Measurements from ENCODE around the gene PIH1D1.

Gene PIH1D1

DNA sequence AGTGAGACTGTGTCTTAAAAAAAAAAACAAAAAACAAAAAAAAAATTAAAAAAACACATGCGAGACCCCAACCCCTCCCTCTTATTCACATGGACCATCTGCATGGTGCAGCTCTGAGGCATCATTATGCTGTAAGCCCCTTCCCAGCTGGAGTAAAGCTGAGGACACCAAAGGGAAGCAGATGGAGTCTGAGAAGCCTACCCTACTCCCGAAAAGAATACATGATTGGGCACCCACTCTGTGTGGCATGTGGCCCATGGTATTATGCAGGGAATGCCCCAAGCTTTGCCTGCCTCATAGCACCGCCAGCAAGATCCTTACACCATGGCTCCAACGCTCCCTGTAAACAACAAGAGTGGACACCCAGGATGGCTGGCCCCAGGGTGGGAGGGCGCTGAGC, 33.1 kb downstream of the PIH1D1 start:
- no peak for TF ChIP-seq POLR2A (IDR thresholded peaks at IDR 0.05; ENCODE audit: low read depth, low read length)
- FAIRE-seq, result no peak
- no peak for DNase-seq (ENCODE audit: insufficient read length, low spot score)

DNA sequence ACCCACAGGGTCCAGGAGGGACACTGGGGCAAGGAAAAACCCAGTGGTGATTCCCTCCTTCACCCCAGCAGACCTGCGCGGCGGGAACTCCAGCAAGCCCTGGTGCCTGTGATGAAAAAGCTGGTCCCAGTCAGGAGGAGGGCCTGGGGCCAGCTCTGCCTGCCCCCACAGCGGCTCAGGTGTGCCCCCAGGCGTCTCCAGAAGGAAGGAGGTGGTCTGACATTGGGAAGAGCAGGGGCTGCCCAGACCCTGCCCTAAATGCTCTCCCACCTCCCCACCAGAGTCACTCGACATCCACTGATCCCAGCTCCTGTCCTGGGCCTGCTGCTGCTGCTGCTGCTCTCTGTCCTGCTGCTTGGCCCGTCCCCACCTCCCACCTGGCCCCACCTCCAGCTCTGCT, 34.5 kb downstream of the PIH1D1 start:
- FAIRE-seq (no peak), DNase-seq (ENCODE audit: insufficient read length, low spot score) (no peak)
- TF ChIP-seq POLR2A (IDR thresholded peaks at IDR 0.05; ENCODE audit: low read depth, low read length), result no peak

DNA sequence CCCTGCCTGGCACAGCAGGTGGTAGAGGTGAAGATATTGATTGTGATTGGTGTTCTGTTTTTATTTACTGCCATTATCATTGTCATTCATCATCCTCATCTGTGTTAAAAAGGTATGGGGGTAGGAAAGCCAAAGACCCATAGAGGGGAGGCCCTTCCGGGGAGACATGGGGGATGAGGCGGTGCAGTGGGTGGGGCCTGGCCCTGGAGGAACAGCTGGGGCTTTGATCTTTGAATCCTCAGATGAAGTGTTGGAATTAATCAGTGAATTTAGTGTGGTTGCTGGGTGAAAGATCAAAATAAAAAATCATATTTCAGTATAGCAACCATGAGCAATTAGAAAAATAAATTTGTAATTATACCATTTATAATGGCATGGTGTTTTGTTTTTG, 35.8 kb downstream of the PIH1D1 start:
- TF ChIP-seq POLR2A (IDR thresholded peaks at IDR 0.05; ENCODE audit: low read depth, low read length), result no peak
- DNase-seq (ENCODE audit: insufficient read length, low spot score), result no peak
- no peak for FAIRE-seq

DNA sequence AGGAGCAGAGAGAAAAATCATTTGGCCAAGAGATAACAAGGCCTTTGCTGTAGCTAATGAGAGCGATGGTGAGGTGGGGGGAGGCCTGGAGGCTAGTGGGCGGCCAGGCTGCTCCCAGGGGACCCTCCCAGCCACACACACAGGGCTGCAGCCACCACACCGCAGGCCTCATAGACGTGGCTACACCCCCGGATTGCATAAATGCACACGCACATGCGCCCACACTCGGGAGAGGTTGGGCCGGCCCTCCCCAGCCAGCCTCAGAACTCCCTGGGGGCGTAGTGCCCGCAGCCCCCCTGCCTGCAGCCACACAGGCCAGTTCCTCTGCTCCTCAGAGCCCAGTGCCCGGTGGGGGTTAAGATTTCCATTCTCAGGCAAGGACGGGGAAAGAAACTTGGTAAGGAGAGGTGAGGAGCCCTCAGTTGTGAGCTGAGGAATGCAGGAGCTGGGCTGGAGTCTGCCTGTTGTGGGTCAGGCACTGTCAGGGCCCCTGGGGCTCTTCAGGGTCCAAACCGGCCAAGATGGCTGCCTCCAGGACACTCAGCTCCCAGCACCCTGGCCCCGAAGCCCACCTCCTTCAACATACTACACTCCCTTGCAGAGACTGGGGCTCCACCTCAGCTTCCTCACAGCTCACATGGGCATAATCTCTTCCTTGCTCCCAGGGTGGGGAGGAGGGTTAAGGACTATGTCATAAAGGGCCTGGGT, 36.4 kb downstream of the PIH1D1 start:
- no peak for TF ChIP-seq POLR2A (IDR thresholded peaks at IDR 0.05; ENCODE audit: low read depth, low read length)
- no peak for DNase-seq (ENCODE audit: insufficient read length, low spot score)
- no peak for FAIRE-seq

DNA sequence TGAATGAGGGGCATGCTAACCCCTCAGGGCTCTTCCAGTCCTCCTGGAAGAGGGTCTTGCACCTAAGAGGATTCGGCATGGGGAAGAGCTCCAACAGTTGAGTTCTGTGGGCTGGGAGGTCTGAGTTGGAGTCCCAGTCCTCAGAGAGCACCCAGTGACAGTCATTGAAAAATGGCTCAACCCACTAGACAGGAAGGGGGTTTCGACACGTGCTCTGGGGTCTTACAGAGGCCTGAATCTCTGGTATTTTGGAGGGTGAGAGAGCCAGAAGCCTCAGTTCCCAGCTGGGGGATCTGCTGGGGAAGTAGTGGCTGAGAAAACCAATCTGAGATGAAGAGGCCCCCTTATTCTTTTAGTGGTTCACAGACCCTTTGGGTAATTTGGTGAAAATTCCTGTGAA, 37.4 kb downstream of the PIH1D1 start:
- DNase-seq (ENCODE audit: insufficient read length, low spot score) (no peak), FAIRE-seq (no peak)
- no peak for TF ChIP-seq POLR2A (IDR thresholded peaks at IDR 0.05; ENCODE audit: low read depth, low read length)

DNA sequence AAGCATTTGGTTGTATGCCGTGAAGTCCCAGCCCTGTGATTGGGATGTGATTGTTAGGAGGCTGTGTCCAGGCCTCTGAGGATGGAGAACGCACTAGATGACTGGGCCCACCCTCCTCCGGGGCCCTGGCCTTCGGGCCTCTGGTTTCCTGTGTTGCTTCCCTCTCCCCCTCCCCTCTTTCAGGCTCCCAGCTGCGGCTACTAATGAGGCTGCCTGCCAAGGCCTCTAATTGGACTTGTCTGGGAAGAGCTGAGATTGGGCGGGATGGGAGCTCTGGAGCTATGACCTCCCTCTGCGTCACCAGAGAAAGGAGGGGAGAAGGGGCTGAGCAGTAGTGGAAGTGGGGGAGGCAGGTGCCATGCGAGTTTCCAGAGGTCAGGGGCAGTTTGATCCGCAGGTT, 38.3 kb downstream of the PIH1D1 start:
- DNase-seq (ENCODE audit: insufficient read length, low spot score) (no peak), FAIRE-seq (no peak)
- TF ChIP-seq POLR2A (IDR thresholded peaks at IDR 0.05; ENCODE audit: low read depth, low read length), result no peak

DNA sequence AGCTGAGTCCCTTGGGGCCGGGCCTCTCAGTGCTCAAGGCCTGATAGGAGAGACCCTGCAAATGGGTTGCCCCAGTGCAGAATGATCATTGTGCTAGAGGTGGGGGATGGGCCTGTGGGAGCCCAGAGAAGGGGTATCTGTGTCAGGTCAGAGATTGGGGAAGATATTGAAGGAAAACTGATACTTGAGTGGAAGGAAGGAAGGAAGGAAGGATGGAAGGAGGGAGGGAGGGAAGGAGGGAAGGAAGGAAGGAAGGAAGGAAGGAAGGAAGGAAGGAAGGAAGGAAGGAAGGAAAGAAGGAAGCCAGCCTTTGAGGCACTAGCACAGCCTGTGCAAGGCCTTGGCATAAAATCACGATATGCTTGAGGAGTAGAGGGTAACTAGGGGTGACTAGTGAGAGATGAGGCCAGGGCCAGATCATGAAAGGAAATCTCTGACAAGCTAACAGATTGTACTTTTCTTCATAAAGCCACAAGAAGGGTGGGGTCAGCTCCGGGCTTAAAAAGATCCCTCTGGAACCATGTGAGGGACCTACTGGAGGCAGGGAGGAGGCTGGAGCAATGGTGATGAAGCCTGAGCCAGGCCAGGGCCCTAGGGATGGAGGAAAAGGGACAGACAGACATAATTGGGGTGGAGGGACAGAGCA, 39.8 kb downstream of the PIH1D1 start:
- TF ChIP-seq POLR2A (IDR thresholded peaks at IDR 0.05; ENCODE audit: low read depth, low read length), result no peak
- no peak for FAIRE-seq
- DNase-seq (ENCODE audit: insufficient read length, low spot score), result no peak

DNA sequence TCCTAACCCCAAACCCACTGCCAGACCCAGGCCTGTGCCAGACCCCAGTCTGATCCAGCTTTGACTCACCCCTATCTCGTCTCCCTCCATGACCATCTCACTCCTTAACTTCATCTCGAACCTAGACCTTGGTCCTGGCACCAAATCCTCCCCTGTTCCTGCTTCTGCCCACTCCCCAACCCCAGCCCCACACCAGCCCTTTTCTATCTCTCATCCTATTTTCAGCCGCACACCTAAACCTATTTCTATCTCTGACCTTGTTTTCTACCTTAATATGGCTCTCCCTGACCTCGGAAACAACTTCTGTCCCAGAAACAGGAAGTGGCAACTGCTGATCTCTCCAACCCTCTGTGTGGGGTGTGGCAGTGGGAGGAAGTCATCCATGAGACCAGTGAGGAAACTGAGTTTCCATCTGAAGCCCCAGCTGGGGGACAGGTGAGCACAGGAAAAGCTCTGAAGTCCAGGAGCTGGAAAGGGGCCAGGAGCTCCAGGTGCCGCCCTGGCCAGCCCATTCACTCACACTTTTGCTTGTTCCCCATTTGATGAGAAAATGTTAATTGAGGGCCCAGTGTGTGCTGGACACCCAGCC, 42.1 kb downstream of the PIH1D1 start:
- DNase-seq (ENCODE audit: insufficient read length, low spot score) (no peak), FAIRE-seq (no peak)
- TF ChIP-seq POLR2A (IDR thresholded peaks at IDR 0.05; ENCODE audit: low read depth, low read length), result no peak

DNA sequence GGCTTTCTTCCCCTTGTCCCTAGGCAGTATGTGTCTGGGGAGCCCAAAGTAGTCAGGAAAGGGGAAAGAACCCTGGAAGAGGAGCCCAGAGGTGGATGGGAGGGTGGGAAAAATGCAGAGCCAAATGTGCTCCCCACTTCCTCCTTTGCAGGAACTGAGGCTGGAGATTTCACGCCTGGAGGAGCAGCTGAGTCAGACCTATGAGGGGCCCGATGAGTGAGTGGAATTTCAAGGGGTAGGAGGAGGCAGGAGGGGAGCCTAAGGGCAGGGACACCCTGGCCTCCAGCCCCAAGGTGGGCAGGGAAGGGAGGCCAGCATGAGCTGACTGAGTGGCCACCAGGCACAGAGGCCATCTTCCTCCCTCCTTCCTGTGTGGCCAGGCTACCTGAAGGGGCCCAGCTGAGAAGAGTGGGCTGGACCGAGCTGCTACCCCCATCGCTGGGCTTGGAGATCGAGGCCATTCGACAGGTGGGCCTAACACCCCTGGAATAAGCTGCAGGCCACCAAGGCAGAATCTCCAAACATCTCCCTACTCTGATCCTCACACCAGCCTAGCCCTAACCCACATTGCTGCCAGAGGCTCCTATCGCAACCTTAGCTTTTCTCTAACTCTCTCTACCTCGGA, 42.7 kb downstream of the PIH1D1 start:
- DNase-seq (ENCODE audit: insufficient read length, low spot score), result no peak
- no peak for FAIRE-seq
- TF ChIP-seq POLR2A (IDR thresholded peaks at IDR 0.05; ENCODE audit: low read depth, low read length), result no peak

DNA sequence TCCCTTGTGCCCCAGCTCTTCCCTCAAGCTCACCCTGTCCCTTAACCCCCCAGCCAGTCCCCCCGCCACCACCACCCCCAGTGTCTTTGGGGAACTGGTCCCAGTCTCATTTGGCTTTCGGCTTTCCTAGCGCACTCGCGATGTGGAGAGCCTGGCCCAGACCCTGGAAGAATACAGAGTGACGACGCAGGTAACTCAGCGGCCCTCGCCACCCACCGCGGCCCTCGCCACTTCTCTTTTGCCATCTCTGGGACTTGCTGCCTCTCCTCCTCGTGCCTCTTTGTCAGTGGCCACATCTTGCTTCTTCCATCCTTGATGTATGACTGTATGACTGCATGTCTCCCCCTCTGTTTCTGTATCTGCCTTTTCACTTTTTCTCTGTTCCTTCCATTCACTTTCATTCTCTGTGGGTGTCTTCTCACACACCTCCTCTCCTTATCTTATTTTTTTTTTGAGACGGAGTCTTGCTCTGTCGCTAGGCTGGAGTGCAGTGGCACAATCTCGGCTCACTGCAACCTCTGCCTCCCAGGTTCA, 44.1 kb downstream of the PIH1D1 start:
- DNase-seq (ENCODE audit: insufficient read length, low spot score) (no peak), FAIRE-seq (no peak)
- no peak for TF ChIP-seq POLR2A (IDR thresholded peaks at IDR 0.05; ENCODE audit: low read depth, low read length)

DNA sequence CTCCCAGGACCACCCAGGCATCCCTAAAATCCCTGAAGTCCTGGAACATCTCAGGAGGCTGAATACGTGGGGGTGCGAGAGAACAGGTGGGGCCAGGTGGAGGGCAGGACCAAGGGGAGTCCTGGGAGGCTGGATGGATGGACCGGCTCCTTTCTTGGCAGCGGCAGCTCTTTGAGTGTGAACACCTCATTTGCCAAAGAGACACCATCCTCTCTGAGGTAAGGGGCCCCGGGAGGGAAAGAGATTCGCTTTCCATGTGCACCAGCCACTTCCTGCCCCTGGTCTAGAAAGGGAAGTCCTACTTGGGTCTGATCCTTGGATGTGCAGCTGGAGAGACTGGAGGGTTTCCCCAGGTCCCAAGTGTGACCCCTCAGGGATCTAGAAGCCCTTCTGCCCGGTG, 44.5 kb downstream of the PIH1D1 start:
- no peak for TF ChIP-seq POLR2A (IDR thresholded peaks at IDR 0.05; ENCODE audit: low read depth, low read length)
- no peak for DNase-seq (ENCODE audit: insufficient read length, low spot score)
- no peak for FAIRE-seq

DNA sequence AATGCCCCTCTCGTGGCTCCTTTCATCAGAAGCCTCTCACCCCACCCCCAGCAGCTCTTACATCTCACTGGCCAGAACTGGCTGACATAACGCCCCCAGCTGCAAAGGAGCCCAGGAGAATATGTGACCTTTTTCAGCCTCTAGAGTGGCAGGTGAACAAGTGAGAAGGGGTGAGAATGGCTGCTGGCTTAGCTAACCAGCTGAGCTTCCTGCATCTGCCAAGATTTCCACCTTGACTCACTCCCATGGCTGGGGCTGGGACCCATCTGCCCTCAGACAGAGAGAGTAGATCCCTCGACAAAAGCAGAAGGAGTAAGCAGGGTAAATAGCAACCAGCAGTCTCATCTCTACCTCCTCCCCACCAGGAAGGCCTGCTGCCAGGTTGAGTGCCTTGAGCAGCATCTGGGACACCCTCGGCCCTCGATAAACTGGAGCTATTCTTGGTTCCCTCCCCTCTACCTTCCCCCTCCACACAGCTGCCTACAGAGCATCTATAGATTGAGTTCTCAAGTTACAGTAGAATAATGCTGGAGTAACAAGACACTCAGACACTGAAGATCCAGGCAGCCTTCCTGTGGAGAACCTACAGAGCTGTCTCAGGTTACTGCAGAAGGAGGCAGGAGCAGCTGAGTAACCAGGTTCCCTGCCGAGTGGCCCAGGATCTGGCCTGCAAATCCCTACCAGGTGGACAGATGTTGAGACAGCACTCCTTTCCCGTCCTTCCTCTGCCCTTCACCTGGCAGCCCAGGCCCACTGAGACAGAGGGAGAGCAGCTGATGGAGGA, 48.0 kb downstream of the PIH1D1 start:
- TF ChIP-seq POLR2A (IDR thresholded peaks at IDR 0.05; ENCODE audit: low read depth, low read length), result no peak
- DNase-seq (ENCODE audit: insufficient read length, low spot score) (no peak), FAIRE-seq (no peak)

DNA sequence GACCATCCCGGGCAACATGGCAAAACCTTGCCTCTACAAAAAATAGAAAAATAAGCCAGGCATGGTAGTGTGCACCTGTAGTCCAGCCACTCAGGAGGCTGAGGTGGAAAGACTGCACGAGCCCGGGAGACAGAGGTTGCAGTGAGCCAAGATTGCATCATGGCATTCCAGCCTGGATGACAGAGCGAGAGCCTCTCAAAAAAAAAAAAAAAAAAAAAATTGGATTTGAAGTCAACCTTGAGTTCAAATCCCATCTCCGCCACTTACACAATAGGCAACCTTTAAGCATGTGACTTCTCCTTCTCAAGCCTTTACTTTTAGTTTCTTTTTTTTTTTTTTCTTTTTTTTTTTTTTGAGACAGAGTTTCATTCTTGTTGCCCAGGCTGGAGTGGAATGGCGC, 51.6 kb downstream of the PIH1D1 start:
- no peak for TF ChIP-seq POLR2A (IDR thresholded peaks at IDR 0.05; ENCODE audit: low read depth, low read length)
- FAIRE-seq (no peak), DNase-seq (ENCODE audit: insufficient read length, low spot score) (no peak)

DNA sequence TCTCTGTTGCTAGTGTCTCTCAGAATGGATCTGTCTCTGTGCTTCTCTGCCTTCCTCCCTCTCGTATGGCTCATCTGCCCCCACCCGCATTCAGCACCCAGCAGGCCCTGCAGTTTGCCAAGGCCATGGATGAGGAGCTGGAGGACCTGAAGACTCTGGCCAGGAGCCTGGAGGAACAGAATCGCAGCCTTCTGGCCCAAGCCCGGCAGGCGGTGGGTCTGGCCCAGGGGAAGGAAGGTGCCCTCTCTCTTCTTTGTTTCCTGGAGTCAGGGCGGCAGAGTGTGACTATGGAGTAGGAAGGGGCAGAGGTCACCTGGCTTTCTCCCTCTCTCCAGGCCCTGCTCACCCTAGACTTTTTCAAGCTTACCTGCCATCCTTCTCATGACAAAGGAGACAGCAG, 52.7 kb downstream of the PIH1D1 start:
- no peak for DNase-seq (ENCODE audit: insufficient read length, low spot score)
- FAIRE-seq, result no peak
- no peak for TF ChIP-seq POLR2A (IDR thresholded peaks at IDR 0.05; ENCODE audit: low read depth, low read length)

Data from H54 (cell line).